ENCODE measurements around the gene PNPO.
"Not testable (repeated sequence)": the region's sequence is repeated elsewhere in the genome, so short reads cannot be mapped to it uniquely, and the experiment has no call there.

PNPO gene

GRCh38 chr17:47980541-47980940, 39.2 kb downstream of the PNPO start:
- DNase-seq: no peak

- no peak for DNase-seq
These were observed 40.1 kb downstream of the PNPO start for GRCh38 chr17:47981462-47981861.

- no peak for DNase-seq
These were observed 40.8 kb downstream of the PNPO start for GRCh38 chr17:47982091-47982617.

GRCh38 chr17:47982645-47983390, 41.4 kb downstream of the PNPO start:
- DNase-seq: no peak

- DNase-seq: no peak
These were observed 42.3 kb downstream of the PNPO start for GRCh38 chr17:47983492-47984223.

GRCh38 chr17:47986520-47986919, 45.1 kb downstream of the PNPO start:
- DNase-seq: no peak

GRCh38 chr17:47987240-47987835, 46.0 kb downstream of the PNPO start:
- no peak for DNase-seq

- not testable (repeated sequence) for DNase-seq
These were observed 47.1 kb downstream of the PNPO start for GRCh38 chr17:47988445-47988844.

- no peak for DNase-seq
These were observed 47.8 kb downstream of the PNPO start for GRCh38 chr17:47989159-47989558.

GRCh38 chr17:47989700-47990099, 48.3 kb downstream of the PNPO start:
- DNase-seq: no peak

- no peak for DNase-seq
These were observed 49.8 kb downstream of the PNPO start for GRCh38 chr17:47990962-47991731.

- DNase-seq: no peak
These were observed 50.8 kb downstream of the PNPO start for GRCh38 chr17:47992216-47992615.

GRCh38 chr17:47993031-47993564, 51.7 kb downstream of the PNPO start:
- no peak for DNase-seq

- DNase-seq: no peak
These were observed 52.6 kb downstream of the PNPO start for GRCh38 chr17:47993964-47994363.

- no peak for DNase-seq
These were observed 53.4 kb downstream of the PNPO start for GRCh38 chr17:47994724-47995123.

GRCh38 chr17:47995241-47995935, 54.0 kb downstream of the PNPO start:
- DNase-seq: no peak

- DNase-seq: no peak
These were observed 54.8 kb downstream of the PNPO start for GRCh38 chr17:47996201-47996600.

GRCh38 chr17:47997586-47997985, 56.2 kb downstream of the PNPO start:
- no peak for DNase-seq

- DNase-seq: no peak
These were observed 56.7 kb downstream of the PNPO start for GRCh38 chr17:47998044-47998443.

Data from kidney glomerular epithelial cell (primary cell).